ENCODE data around the gene S100A2.

S100A2 gene

GRCh38 chr1:153545067-153546055 lies 20.3 kb downstream of the S100A2 start, which contains the start of gene S100A4:
Gene S100A4 (minus strand): TSS chr1:153545806. CDS start chr1:153544794, 1,012 bp downstream.
- DNase-seq (ENCODE audit: low spot score), result peak; percentile 53

- no peak for DNase-seq (ENCODE audit: low spot score)
These were observed 21.1 kb downstream of the S100A2 start for GRCh38 chr1:153544453-153545066.

- no peak for DNase-seq (ENCODE audit: low spot score)
These were observed 21.9 kb downstream of the S100A2 start for GRCh38 chr1:153543736-153544135.

- DNase-seq (ENCODE audit: low spot score), result no peak
These were observed 22.5 kb downstream of the S100A2 start for GRCh38 chr1:153542956-153543711.

GRCh38 chr1:153541641-153542590 lies 23.7 kb downstream of the S100A2 start:
- DNase-seq (ENCODE audit: low spot score), result no peak

- DNase-seq (ENCODE audit: low spot score), result no peak
These were observed 25.0 kb downstream of the S100A2 start, which contains the start of gene S100A5 for GRCh38 chr1:153540394-153541361. Gene S100A5 (minus strand): TSS chr1:153540934. CDS start chr1:153540191, 743 bp downstream.

GRCh38 chr1:153539395-153540093 lies 26.1 kb downstream of the S100A2 start:
- DNase-seq (ENCODE audit: low spot score), result no peak

- DNase-seq (ENCODE audit: low spot score), result no peak
These were observed 27.3 kb downstream of the S100A2 start for GRCh38 chr1:153538315-153538821.

GRCh38 chr1:153537376-153537730 lies 28.3 kb downstream of the S100A2 start:
- no peak for DNase-seq (ENCODE audit: low spot score)

GRCh38 chr1:153536671-153537375 lies 28.8 kb downstream of the S100A2 start:
- DNase-seq (ENCODE audit: low spot score), result no peak

GRCh38 chr1:153536012-153536670 lies 29.5 kb downstream of the S100A2 start:
- peak; percentile 50 for DNase-seq (ENCODE audit: low spot score)

GRCh38 chr1:153535242-153536011 lies 30.2 kb downstream of the S100A2 start, which contains the start of gene S100A6:
Gene S100A6 (minus strand): TSS chr1:153535991. CDS start chr1:153535339, 652 bp downstream.
- DNase-seq (ENCODE audit: low spot score), result no peak

- no peak for DNase-seq (ENCODE audit: low spot score)
These were observed 30.8 kb downstream of the S100A2 start for GRCh38 chr1:153534925-153535241.

- no peak for DNase-seq (ENCODE audit: low spot score)
These were observed 31.3 kb downstream of the S100A2 start for GRCh38 chr1:153534226-153534924.

- DNase-seq (ENCODE audit: low spot score), result no peak
These were observed 31.9 kb downstream of the S100A2 start for GRCh38 chr1:153533689-153534201.
